GM12878 (cell line): ENCODE results near the gene AP4B1. TPM values are rescaled to one million over a fixed set of nuclear protein-coding genes. Genes with fewer than 3 reads are reported as not detected.
A peak's percentile ranks its signal among the peaks of the same experiment; 100 is the strongest.

ENCODE experiments used
- BHLHE40 ChIP-seq, 2 experiments: fragments of 450-650 bp in 1 of 2; IDR thresholded peaks; 2 replicates each; pipeline ENCODE4 v1.6.1; 2011 to 2017; ENCODE audit warnings: low read depth in 2 of 2, borderline replicate concordance in 1 of 2, improper control_type of control experiment in 1 of 2, low read length in 1 of 2, mild to moderate bottlenecking in 1 of 2
- CHD2 ChIP-seq: IDR thresholded peaks from 2 replicates; pipeline ENCODE4 v1.6.1; 2011; ENCODE audit warnings: low read depth, low read length, improper control_type of control experiment, borderline replicate concordance
- CREB1 ChIP-seq: IDR thresholded peaks from 2 replicates; pipeline ENCODE4 v1.6.1; 2012; ENCODE audit warnings: low read depth, mild to moderate bottlenecking, inconsistent platforms
- EZH2 ChIP-seq: IDR thresholded peaks from 2 replicates; pipeline ENCODE4 v1.6.1; 2012; ENCODE audit warnings: low read depth, mild to moderate bottlenecking, control low read depth, inconsistent platforms, low read length, borderline replicate concordance; ENCODE audit not compliant: control insufficient read depth
- KDM1A ChIP-seq: fragments of 200-600 bp; sonication (generic); IDR thresholded peaks from 2 replicates; pipeline ENCODE4 v1.6.1; 2016; ENCODE audit warnings: borderline replicate concordance
- LARP7 ChIP-seq: fragments of 450-650 bp; IDR thresholded peaks from 2 replicates; pipeline ENCODE4 v1.6.1; 2017; ENCODE audit warnings: mild to moderate bottlenecking
- NBN ChIP-seq: fragments of 450-650 bp; IDR thresholded peaks from 2 replicates; pipeline ENCODE4 v1.6.1; 2016
- NRF1 ChIP-seq: conservative IDR thresholded peaks from 2 replicates; pipeline ENCODE4 v1.6.1; 2011; ENCODE audit warnings: mild to moderate bottlenecking, low read depth, low read length, improper control_type of control experiment
- PBX3 ChIP-seq: IDR thresholded peaks from 2 replicates; pipeline ENCODE4 v1.6.1; 2011; ENCODE audit warnings: mild to moderate bottlenecking, low read depth, low read length, moderate library complexity; ENCODE audit not compliant: insufficient replicate concordance
- PML ChIP-seq: IDR thresholded peaks from 2 replicates; pipeline ENCODE4 v1.6.1; 2012; ENCODE audit warnings: low read length, inconsistent platforms
- SIN3A ChIP-seq: IDR thresholded peaks from 2 replicates; pipeline ENCODE4 v1.6.1; 2012; ENCODE audit warnings: low read depth, low read length, improper control_type of control experiment
- SMARCA5 ChIP-seq: fragments of 450-650 bp; IDR thresholded peaks from 2 replicates; pipeline ENCODE4 v1.6.1; 2017; ENCODE audit warnings: mild to moderate bottlenecking
- SPI1 ChIP-seq: IDR thresholded peaks from 2 replicates; pipeline ENCODE4 v1.6.1; 2011; ENCODE audit warnings: low read depth, mild to moderate bottlenecking, low read length, moderate library complexity, borderline replicate concordance; ENCODE audit not compliant: insufficient read depth
- STAT3 ChIP-seq: IDR thresholded peaks from 2 replicates; pipeline ENCODE4 v1.6.1; 2011; ENCODE audit warnings: low read depth, low read length, improper control_type of control experiment
- SUPT20H ChIP-seq: IDR thresholded peaks from 2 replicates; pipeline ENCODE4 v1.6.1; 2011; ENCODE audit warnings: low read depth, mild to moderate bottlenecking, low read length, moderate library complexity, borderline replicate concordance; ENCODE audit not compliant: control insufficient read depth
- SUZ12 ChIP-seq: fragments of 200-600 bp; sonication (generic); IDR thresholded peaks from one replicate; pipeline ENCODE4 v1.6.1; 2018; ENCODE audit warnings: antibody characterized with exemption, mild to moderate bottlenecking; ENCODE audit not compliant: unreplicated experiment
- YBX1 ChIP-seq: fragments of 450-650 bp; IDR thresholded peaks from 2 replicates; pipeline ENCODE4 v1.6.1; 2016; ENCODE audit warnings: antibody characterized with exemption
- YY1 ChIP-seq: IDR thresholded peaks from 2 replicates; pipeline ENCODE4 v1.6.1; 2011; ENCODE audit warnings: low read depth, mild to moderate bottlenecking, low read length
- polyA plus RNA-seq, 11 experiments: library from polyadenylated mRNA; depleted of rRNA in 4 of 11; unstranded in 6 of 11; stranded (reverse) in 5 of 11; fragments of >200 nt; fragmentation: Nextera tagmentation in 4 of 11; fragmentation: Illumina TruSeq in 1 of 11; extraction: Ambion mirVana in 4 of 11; extraction: Trizol in 1 of 11; gene quantifications; 1 replicate in 1 of 11; 2 replicates in 10 of 11; pipeline versions ENCODE4 v1.2.1 to v1.2.3, GENCODE V29; 2011 to 2016; ENCODE audit warnings: inconsistent platforms in 2 of 11, missing spikeins in 2 of 11, low read depth in 1 of 11
- total RNA-seq, 4 experiments: library from RNA; depleted of rRNA in 3 of 4; stranded (reverse); fragments of >200 nt in 3 of 4; fragmentation: Illumina TruSeq in 1 of 4; extraction: Trizol in 1 of 4; gene quantifications; 2 replicates each; pipeline versions ENCODE4 v1.2.1 to v1.2.3, GENCODE V29; 2013 to 2021
- TF ChIP-seq, protein P1 (sequence below): fragments of 450-650 bp; IDR thresholded peaks from 2 replicates; pipeline ENCODE4 v1.6.1; 2017; ENCODE audit warnings: mild to moderate bottlenecking
- TF ChIP-seq, protein P2 (sequence below): fragments of 450-650 bp; IDR thresholded peaks from 2 replicates; pipeline ENCODE4 v1.6.1; 2016; ENCODE audit warnings: mild to moderate bottlenecking
- TF ChIP-seq, protein P3 (sequence below): IDR thresholded peaks from 2 replicates; pipeline ENCODE4 v1.6.1; 2011; ENCODE audit warnings: low read depth, mild to moderate bottlenecking, low read length, moderate library complexity, borderline replicate concordance; ENCODE audit errors: extremely low read depth
- TF ChIP-seq, protein P4 (sequence below): fragments of 450-650 bp; IDR thresholded peaks from 2 replicates; pipeline ENCODE4 v1.6.1; 2018; ENCODE audit warnings: mild to moderate bottlenecking, low read depth, moderate library complexity; ENCODE audit not compliant: partially characterized antibody

The AP4B1 gene
- total and polyA plus RNA-seq, 10 of the 15 experiments (the other 5 are each of a cell fraction or from before 2014, with no cell fraction given): 27.2 to 61.0 (median 33.0) TPM

- TF ChIP-seq, protein P1, sequence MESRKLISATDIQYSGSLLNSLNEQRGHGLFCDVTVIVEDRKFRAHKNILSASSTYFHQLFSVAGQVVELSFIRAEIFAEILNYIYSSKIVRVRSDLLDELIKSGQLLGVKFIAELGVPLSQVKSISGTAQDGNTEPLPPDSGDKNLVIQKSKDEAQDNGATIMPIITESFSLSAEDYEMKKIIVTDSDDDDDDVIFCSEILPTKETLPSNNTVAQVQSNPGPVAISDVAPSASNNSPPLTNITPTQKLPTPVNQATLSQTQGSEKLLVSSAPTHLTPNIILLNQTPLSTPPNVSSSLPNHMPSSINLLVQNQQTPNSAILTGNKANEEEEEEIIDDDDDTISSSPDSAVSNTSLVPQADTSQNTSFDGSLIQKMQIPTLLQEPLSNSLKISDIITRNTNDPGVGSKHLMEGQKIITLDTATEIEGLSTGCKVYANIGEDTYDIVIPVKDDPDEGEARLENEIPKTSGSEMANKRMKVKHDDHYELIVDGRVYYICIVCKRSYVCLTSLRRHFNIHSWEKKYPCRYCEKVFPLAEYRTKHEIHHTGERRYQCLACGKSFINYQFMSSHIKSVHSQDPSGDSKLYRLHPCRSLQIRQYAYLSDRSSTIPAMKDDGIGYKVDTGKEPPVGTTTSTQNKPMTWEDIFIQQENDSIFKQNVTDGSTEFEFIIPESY: no peak
- TF ChIP-seq NBN (0 out of 2 replicates have a peak, but pooled peaks have one; percentile 54), EZH2 (no peak), PBX3 (peak; percentile 47), YBX1 (no peak), PML (no peak), SPI1 (0 out of 2 replicates have a peak, but pooled peaks have one; percentile 5), STAT3 (no peak), NRF1 (no peak), SIN3A (peak; percentile 75; the same call in 1 of the 2 replicates), YY1 (no peak), SUPT20H (no peak), LARP7 (0 out of 2 replicates have a peak, but pooled peaks have one; percentile 31), KDM1A (no peak), CHD2 (peak; percentile 38), SUZ12 (no peak), SMARCA5 (peak; percentile 40; the same call in 1 of the 2 replicates), CREB1 (no peak; the same call in 1 of the 2 replicates), BHLHE40 (IDR thresholded peaks at IDR 0.05; ENCODE audit: borderline replicate concordance in 1 of 2, low read depth in 2 of 2, low read length in 1 of 2) (no peak)
- TF ChIP-seq, protein P2, sequence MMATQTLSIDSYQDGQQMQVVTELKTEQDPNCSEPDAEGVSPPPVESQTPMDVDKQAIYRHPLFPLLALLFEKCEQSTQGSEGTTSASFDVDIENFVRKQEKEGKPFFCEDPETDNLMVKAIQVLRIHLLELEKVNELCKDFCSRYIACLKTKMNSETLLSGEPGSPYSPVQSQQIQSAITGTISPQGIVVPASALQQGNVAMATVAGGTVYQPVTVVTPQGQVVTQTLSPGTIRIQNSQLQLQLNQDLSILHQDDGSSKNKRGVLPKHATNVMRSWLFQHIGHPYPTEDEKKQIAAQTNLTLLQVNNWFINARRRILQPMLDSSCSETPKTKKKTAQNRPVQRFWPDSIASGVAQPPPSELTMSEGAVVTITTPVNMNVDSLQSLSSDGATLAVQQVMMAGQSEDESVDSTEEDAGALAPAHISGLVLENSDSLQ: peak; percentile 85
- TF ChIP-seq, protein P3, sequence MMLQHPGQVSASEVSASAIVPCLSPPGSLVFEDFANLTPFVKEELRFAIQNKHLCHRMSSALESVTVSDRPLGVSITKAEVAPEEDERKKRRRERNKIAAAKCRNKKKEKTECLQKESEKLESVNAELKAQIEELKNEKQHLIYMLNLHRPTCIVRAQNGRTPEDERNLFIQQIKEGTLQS: no peak
- TF ChIP-seq, protein P4, sequence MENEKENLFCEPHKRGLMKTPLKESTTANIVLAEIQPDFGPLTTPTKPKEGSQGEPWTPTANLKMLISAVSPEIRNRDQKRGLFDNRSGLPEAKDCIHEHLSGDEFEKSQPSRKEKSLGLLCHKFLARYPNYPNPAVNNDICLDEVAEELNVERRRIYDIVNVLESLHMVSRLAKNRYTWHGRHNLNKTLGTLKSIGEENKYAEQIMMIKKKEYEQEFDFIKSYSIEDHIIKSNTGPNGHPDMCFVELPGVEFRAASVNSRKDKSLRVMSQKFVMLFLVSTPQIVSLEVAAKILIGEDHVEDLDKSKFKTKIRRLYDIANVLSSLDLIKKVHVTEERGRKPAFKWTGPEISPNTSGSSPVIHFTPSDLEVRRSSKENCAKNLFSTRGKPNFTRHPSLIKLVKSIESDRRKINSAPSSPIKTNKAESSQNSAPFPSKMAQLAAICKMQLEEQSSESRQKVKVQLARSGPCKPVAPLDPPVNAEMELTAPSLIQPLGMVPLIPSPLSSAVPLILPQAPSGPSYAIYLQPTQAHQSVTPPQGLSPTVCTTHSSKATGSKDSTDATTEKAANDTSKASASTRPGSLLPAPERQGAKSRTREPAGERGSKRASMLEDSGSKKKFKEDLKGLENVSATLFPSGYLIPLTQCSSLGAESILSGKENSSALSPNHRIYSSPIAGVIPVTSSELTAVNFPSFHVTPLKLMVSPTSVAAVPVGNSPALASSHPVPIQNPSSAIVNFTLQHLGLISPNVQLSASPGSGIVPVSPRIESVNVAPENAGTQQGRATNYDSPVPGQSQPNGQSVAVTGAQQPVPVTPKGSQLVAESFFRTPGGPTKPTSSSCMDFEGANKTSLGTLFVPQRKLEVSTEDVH: no peak
Observed at GRCh38 chr1:113929750-113930498, 25.3 kb upstream of the AP4B1 start (continued).
